Measurements from ENCODE around the gene SFT2D3.

- TF ChIP-seq POLR2A (IDR thresholded peaks at IDR 0.05) (no peak), CTCF (IDR thresholded peaks at IDR 0.05) (no peak)
Observed at GRCh38 chr2:127709336-127709735, 8.0 kb downstream of the SFT2D3 start.

Data from esophagus squamous epithelium (tissue), 4 donors.